Endothelial cell of umbilical vein (primary cell): Measurements from ENCODE around the gene HLA-DQA1. TPM values are rescaled to one million over a fixed set of nuclear protein-coding genes. Genes with fewer than 3 reads are reported as not detected.

ENCODE experiments used
- BruUV-seq: library from RNA; stranded (reverse); fragments of 400-500 nt; replicated peaks from 2 replicates; lab custom pipeline; 2021; lab: Mats Ljungman, UMichigan
- CTCF ChIA-PET: fragments of 300-600, 350-600 bp; sonication (Branson Sonifier 250); formaldehyde crosslinking; loops from one replicate; lab custom pipeline; 2021; ENCODE audit warnings: antibody characterized with exemption, inconsistent platforms; lab: Charles Lee
- POLR2A ChIA-PET: fragments of 300-600, 350-600 bp; sonication (Branson Sonifier 250); formaldehyde crosslinking; loops from one replicate; lab custom pipeline; 2021; ENCODE audit warnings: antibody characterized with exemption, inconsistent platforms; lab: Charles Lee
- DNase-seq: peaks from one replicate; pipeline ENCODE4 v3.0.0-alpha.2; 2011; ENCODE audit warnings: low read depth, low spot score
- FAIRE-seq: peaks from 2 replicates; lab custom pipeline; 2011; peaks lifted over from hg19 to GRCh38; lab: Jason Lieb, UNC
- H2AFZ ChIP-seq: 2 replicates; pipeline ENCODE4 v1.6.0; 2012; ENCODE audit warnings: low read depth, low read length, control low read depth, inconsistent platforms
- H3K27ac ChIP-seq: 2 replicates; pipeline ENCODE4 v1.5.1; 2011; ENCODE audit warnings: low read depth, mild to moderate bottlenecking, control low read depth, low read length, moderate library complexity; ENCODE audit not compliant: insufficient read depth
- H3K27me3 ChIP-seq, 2 experiments: 2 replicates each; pipeline versions ENCODE4 v1.6.0 to v1.6.1; 2011; ENCODE audit warnings: low read length in 2 of 2, mixed read lengths in 1 of 2; ENCODE audit not compliant: control insufficient read depth in 2 of 2, insufficient read depth in 2 of 2
- H3K36me3 ChIP-seq, 2 experiments: 2 replicates in 1 of 2; 3 replicates in 1 of 2; pipeline ENCODE4 v1.5.1; 2011; ENCODE audit warnings: low read length in 2 of 2, mild to moderate bottlenecking in 1 of 2, moderate library complexity in 1 of 2; ENCODE audit not compliant: control insufficient read depth in 2 of 2, insufficient read depth in 2 of 2; ENCODE audit errors: extremely low read depth in 1 of 2
- H3K4me1 ChIP-seq: 3 replicates; pipeline ENCODE4 v1.5.1; 2011; ENCODE audit warnings: mild to moderate bottlenecking, low read length; ENCODE audit not compliant: control insufficient read depth, insufficient read depth; ENCODE audit errors: extremely low read depth
- H3K4me2 ChIP-seq: 2 replicates; pipeline ENCODE4 v1.6.1; 2011; ENCODE audit warnings: low read length, control low read depth, mixed read lengths; ENCODE audit not compliant: insufficient read depth
- H3K4me3 ChIP-seq, 3 experiments: fragments of 200-600 bp in 1 of 3; sonication (generic), shearing (Covaris generic) in 1 of 3; replicated peaks in 1 of 3; 2 replicates each; pipeline ENCODE4 v1.5.1; 2011 to 2016; ENCODE audit warnings: control low read depth in 3 of 3, low read length in 3 of 3, mild to moderate bottlenecking in 2 of 3, inconsistent platforms in 1 of 3, low read depth in 1 of 3, moderate library complexity in 1 of 3; ENCODE audit not compliant: insufficient read depth in 1 of 3
- H3K79me2 ChIP-seq: 2 replicates; pipeline ENCODE4 v1.6.0; 2012; ENCODE audit warnings: low read length, inconsistent platforms; ENCODE audit not compliant: control insufficient read depth, insufficient read depth
- H3K9ac ChIP-seq: replicated peaks from 2 replicates; pipeline ENCODE3; 2011; ENCODE audit warnings: low read length, control low read depth; ENCODE audit not compliant: insufficient read depth; ENCODE audit errors: extremely low read depth
- H3K9me1 ChIP-seq: replicated peaks from 3 replicates; pipeline ENCODE4 v1.6.0; 2011; ENCODE audit warnings: mild to moderate bottlenecking, low read length; ENCODE audit not compliant: control insufficient read depth, insufficient read depth; ENCODE audit errors: extremely low read depth
- H3K9me3 ChIP-seq: replicated peaks from 2 replicates; pipeline ENCODE4 v1.5.1; 2012; ENCODE audit warnings: low read length, inconsistent platforms; ENCODE audit not compliant: control insufficient read depth, insufficient read depth
- H4K20me1 ChIP-seq: replicated peaks from 2 replicates; pipeline ENCODE3; 2011; ENCODE audit warnings: mild to moderate bottlenecking, low read length; ENCODE audit not compliant: control insufficient read depth, insufficient read depth; ENCODE audit errors: extremely low read depth
- CTCF ChIP-seq, 2 donors: IDR thresholded peaks; 1 replicate in 1 of 2; 2 replicates in 1 of 2; pipeline ENCODE4 v1.5.1; 2011; ENCODE audit warnings: low read length in 2 of 2, mild to moderate bottlenecking in 2 of 2, moderate library complexity in 2 of 2, control low read depth in 1 of 2, inconsistent platforms in 1 of 2, low read depth in 1 of 2; ENCODE audit not compliant: insufficient read depth in 1 of 2; ENCODE audit errors: extremely low read depth in 1 of 2
- EZH2 ChIP-seq: IDR thresholded peaks from 2 replicates; pipeline ENCODE4 v1.6.1; 2012; ENCODE audit warnings: borderline replicate concordance, low read depth, mild to moderate bottlenecking, moderate library complexity, low read length, inconsistent platforms; ENCODE audit not compliant: severe bottlenecking
- FOS ChIP-seq: IDR thresholded peaks from 2 replicates; pipeline ENCODE4 v1.6.1; 2011; ENCODE audit warnings: mild to moderate bottlenecking, low read length, moderate library complexity, borderline replicate concordance; ENCODE audit not compliant: insufficient read depth
- GATA2 ChIP-seq: IDR thresholded peaks from 2 replicates; pipeline ENCODE4 v1.7.0; 2011; ENCODE audit warnings: low read depth, mild to moderate bottlenecking, moderate library complexity, mixed read lengths, low read length; ENCODE audit not compliant: insufficient read length, insufficient read depth
- JUN ChIP-seq: IDR thresholded peaks from 2 replicates; pipeline ENCODE4 v1.6.1; 2011; ENCODE audit warnings: borderline replicate concordance, low read depth; ENCODE audit not compliant: insufficient read length, insufficient read depth
- MAX ChIP-seq: IDR thresholded peaks from 2 replicates; pipeline ENCODE4 v1.6.1; 2011; ENCODE audit not compliant: insufficient read depth, insufficient read length
- MYC ChIP-seq: IDR thresholded peaks from one replicate; pipeline ENCODE4 v1.6.1; 2011; ENCODE audit warnings: mild to moderate bottlenecking, low read depth, low read length
- POLR2A ChIP-seq: IDR thresholded peaks from 2 replicates; pipeline ENCODE4 v1.6.1; 2012; ENCODE audit warnings: low read depth, mild to moderate bottlenecking, control low read depth, low read length
- POLR2AphosphoS5 ChIP-seq: IDR thresholded peaks from 2 replicates; pipeline ENCODE4 v1.6.1; 2012; ENCODE audit warnings: low read depth, mild to moderate bottlenecking, control low read depth, low read length, moderate library complexity; ENCODE audit not compliant: insufficient read depth
- dilution Hi-C: fragments of 300-500 bp; cut with MboI; formaldehyde crosslinking; loops from one replicate; pipeline ENCODE4 v1.15.0; 2019; ENCODE audit warnings: low sequenced_read_pairs; ENCODE audit not compliant: extremely low pct_ligation_motif_present
- intact Hi-C: fragments of 100-400 bp; cut with micrococcal nuclease; formaldehyde crosslinking; loops from one replicate; pipeline ENCODE4 v1.10.0; 2022
- polyA plus RNA-seq, 4 experiments: library from polyadenylated mRNA; depleted of rRNA in 3 of 4; stranded (reverse) in 3 of 4; unstranded in 1 of 4; fragments of >200 nt; gene quantifications; 2 replicates each; pipeline versions ENCODE4 v1.2.1 to v1.2.3, GENCODE V29; 2011 to 2012; ENCODE audit warnings: missing spikeins in 1 of 4
- total RNA-seq: library from RNA; stranded (reverse); gene quantifications from 2 replicates; pipeline ENCODE4 v1.2.3, GENCODE V29; 2021

The HLA-DQA1 gene
- total and polyA plus RNA-seq, 2 donors (not counting 3 experiments of a cell fraction or from before 2014, with no cell fraction given): not detected

GRCh38 chr6:32627249-32627648, 10.0 kb upstream of the HLA-DQA1 start:
- H3K9ac ChIP-seq: no peak overlapping the region
- BruUV-seq: no TSS peak
- H3K4me3 ChIP-seq: no peak overlapping the region
- no peaks in the 10 kb centered on the region for H3K9me1 ChIP-seq
- no peak overlapping the region for H2AFZ ChIP-seq
- intact Hi-C loops (no loop called here), dilution Hi-C loops (no loop called here)
- H3K27ac ChIP-seq: no peak overlapping the region
- ChIA-PET CTCF (no interaction called here), POLR2A (no interaction called here)
- no peaks in the 10 kb centered on the region for H3K4me1 ChIP-seq
- H3K9me3 ChIP-seq: no peaks in the 10 kb centered on the region
- H3K79me2 ChIP-seq: no peaks in the 10 kb centered on the region
- H3K27me3 ChIP-seq: no peaks in the 10 kb centered on the region
- H4K20me1 ChIP-seq: no peaks in the 10 kb centered on the region
- no peak for TF ChIP-seq MAX
- no peak for TF ChIP-seq MYC
- no peak for TF ChIP-seq POLR2AphosphoS5
- TF ChIP-seq EZH2: no peak
- TF ChIP-seq JUN: no peak
- no peak for TF ChIP-seq GATA2
- no peak for TF ChIP-seq CTCF (IDR thresholded peaks at IDR 0.05; ENCODE audit: extremely low read depth in 1 of 2, insufficient read depth in 1 of 2, low read depth in 1 of 2, low read length in 2 of 2)
- no peak for TF ChIP-seq POLR2A
- TF ChIP-seq FOS: no peak
- H3K4me2 ChIP-seq: no peak overlapping the region
- FAIRE-seq (no peak), DNase-seq (no peak)
- no peaks in the 10 kb centered on the region for H3K36me3 ChIP-seq
